ENCODE data around the gene ADAD2.

The ADAD2 gene

GRCh38 chr16:84227548-84227947 is 36.6 kb downstream of the ADAD2 start:
- DNase-seq: no peak

GRCh38 chr16:84228256-84228838 is 37.4 kb downstream of the ADAD2 start:
- DNase-seq: no peak

- DNase-seq: no peak
Observed at GRCh38 chr16:84229471-84229870, 38.5 kb downstream of the ADAD2 start.

- DNase-seq: no peak
Observed at GRCh38 chr16:84232060-84232459, 41.1 kb downstream of the ADAD2 start.

- DNase-seq: no peak
Observed at GRCh38 chr16:84232969-84233368, 42.0 kb downstream of the ADAD2 start.

- DNase-seq: no peak
Observed at GRCh38 chr16:84233748-84234147, 42.8 kb downstream of the ADAD2 start.

- no peak for DNase-seq
Observed at GRCh38 chr16:84234321-84235241, 43.6 kb downstream of the ADAD2 start.

GRCh38 chr16:84236671-84237070 is 45.7 kb downstream of the ADAD2 start:
- no peak for DNase-seq

GRCh38 chr16:84237994-84238750 is 47.2 kb downstream of the ADAD2 start:
- no peak for DNase-seq

GRCh38 chr16:84239141-84239769 is 48.3 kb downstream of the ADAD2 start:
- no peak for DNase-seq

- DNase-seq: no peak
Observed at GRCh38 chr16:84239909-84240308, 49.0 kb downstream of the ADAD2 start, which contains the start of gene KCNG4. Gene KCNG4 (minus strand): TSS chr16:84240012. CDS start chr16:84237485, 2,527 bp downstream.

- no peak for DNase-seq
Observed at GRCh38 chr16:84240455-84240854, 49.5 kb downstream of the ADAD2 start.

- DNase-seq: no peak
Observed at GRCh38 chr16:84241778-84242177, 50.8 kb downstream of the ADAD2 start.

GRCh38 chr16:84242839-84243238 is 51.9 kb downstream of the ADAD2 start:
- DNase-seq: no peak

GRCh38 chr16:84243732-84244131 is 52.8 kb downstream of the ADAD2 start:
- no peak for DNase-seq

GRCh38 chr16:84244728-84245127 is 53.8 kb downstream of the ADAD2 start:
- DNase-seq: no peak

GRCh38 chr16:84245956-84246678 is 55.2 kb downstream of the ADAD2 start:
- DNase-seq: no peak

- no peak for DNase-seq
Observed at GRCh38 chr16:84246679-84247077, 55.7 kb downstream of the ADAD2 start.
